Tibial nerve (tissue), 4 donors: ENCODE data around the gene LRBA.
"Not testable (repeated sequence)": the region's sequence is repeated elsewhere in the genome, so short reads cannot be mapped to it uniquely, and the experiment has no call there.

Experiments
- EP300 ChIP-seq, 2 donors: sonication (generic); formaldehyde crosslinking; IDR thresholded peaks; one replicate each; pipeline ENCODE4 v1.6.1; 2017; ENCODE audit warnings: antibody characterized with exemption in 2 of 2, mild to moderate bottlenecking in 1 of 2
- TF ChIP-seq, protein P1 (sequence below), 5 experiments: fragments of 200-600 bp in 3 of 5; fragments of 450-650 bp in 2 of 5; sonication (generic) in 3 of 5; IDR thresholded peaks; one replicate each; pipeline ENCODE4 v1.5.1; 2016 to 2019; ENCODE audit warnings: antibody characterized with exemption in 5 of 5, mild to moderate bottlenecking in 3 of 5, moderate library complexity in 2 of 5

DNA sequence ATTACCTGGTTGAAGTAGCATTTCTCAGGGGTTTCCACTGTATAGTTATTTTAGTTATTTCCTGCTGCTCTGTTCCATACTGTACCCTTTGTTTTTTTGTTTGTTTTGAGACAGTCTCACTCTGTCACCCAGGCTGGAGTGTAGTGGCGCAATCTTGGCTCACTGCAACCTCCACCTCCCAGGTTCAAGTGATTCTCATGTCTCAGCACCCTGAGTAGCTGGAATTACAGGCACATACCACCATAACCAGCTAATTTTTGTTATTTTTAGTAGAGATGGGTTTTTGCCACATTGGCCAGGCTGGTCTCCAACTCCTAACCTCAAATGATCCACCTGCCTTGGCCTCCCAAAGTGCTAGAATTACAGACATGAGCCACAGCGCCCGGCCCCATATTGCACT lies 457.3 kb downstream of the LRBA start:
- TF ChIP-seq, protein P1, sequence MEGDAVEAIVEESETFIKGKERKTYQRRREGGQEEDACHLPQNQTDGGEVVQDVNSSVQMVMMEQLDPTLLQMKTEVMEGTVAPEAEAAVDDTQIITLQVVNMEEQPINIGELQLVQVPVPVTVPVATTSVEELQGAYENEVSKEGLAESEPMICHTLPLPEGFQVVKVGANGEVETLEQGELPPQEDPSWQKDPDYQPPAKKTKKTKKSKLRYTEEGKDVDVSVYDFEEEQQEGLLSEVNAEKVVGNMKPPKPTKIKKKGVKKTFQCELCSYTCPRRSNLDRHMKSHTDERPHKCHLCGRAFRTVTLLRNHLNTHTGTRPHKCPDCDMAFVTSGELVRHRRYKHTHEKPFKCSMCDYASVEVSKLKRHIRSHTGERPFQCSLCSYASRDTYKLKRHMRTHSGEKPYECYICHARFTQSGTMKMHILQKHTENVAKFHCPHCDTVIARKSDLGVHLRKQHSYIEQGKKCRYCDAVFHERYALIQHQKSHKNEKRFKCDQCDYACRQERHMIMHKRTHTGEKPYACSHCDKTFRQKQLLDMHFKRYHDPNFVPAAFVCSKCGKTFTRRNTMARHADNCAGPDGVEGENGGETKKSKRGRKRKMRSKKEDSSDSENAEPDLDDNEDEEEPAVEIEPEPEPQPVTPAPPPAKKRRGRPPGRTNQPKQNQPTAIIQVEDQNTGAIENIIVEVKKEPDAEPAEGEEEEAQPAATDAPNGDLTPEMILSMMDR (IDR thresholded peaks at IDR 0.05) = not testable (repeated sequence)
- not testable (repeated sequence) for TF ChIP-seq EP300 (IDR thresholded peaks at IDR 0.05)
